DOHH2 (cell line): ENCODE results near the gene BIRC7.

ENCODE experiments used
- CTCF ChIP-seq: fragments of 200-600 bp; sonication (generic); IDR thresholded peaks from one replicate; pipeline ENCODE4 v1.5.1; 2014; ENCODE audit warnings: antibody characterized with exemption, mild to moderate bottlenecking, low read depth, low read length; ENCODE audit not compliant: poor library complexity, severe bottlenecking
- EZH2phosphoT487 ChIP-seq: fragments of 200-600 bp; sonication (generic); IDR thresholded peaks from 2 replicates; pipeline ENCODE4 v1.6.1; 2017; ENCODE audit warnings: borderline replicate concordance, mild to moderate bottlenecking, antibody characterized with exemption, low read length, moderate library complexity, mixed read lengths

GRCh38 chr20:63226042-63226943 is 9.4 kb upstream of the BIRC7 start:
- TF ChIP-seq EZH2phosphoT487, result no peak
- TF ChIP-seq CTCF, result no peak
